Neural progenitor cell (in vitro differentiated cells): ENCODE measurements around the gene ZNF488.

ENCODE experiments used
- CTCF ChIP-seq: fragments of 200-600 bp; sonication (generic); IDR thresholded peaks from 2 replicates; pipeline ENCODE4 v1.5.1; 2017; ENCODE audit warnings: antibody characterized with exemption, mild to moderate bottlenecking
- EZH2 ChIP-seq: fragments of 200-600 bp; sonication (generic); IDR thresholded peaks from 2 replicates; pipeline ENCODE4 v1.6.1; 2017; ENCODE audit warnings: antibody characterized with exemption, mild to moderate bottlenecking, moderate library complexity

- TF ChIP-seq CTCF (no peak), EZH2 (no peak)
Measured at GRCh38 chr10:47369251-47369894, 14.7 kb downstream of the ZNF488 start.
